ENCODE data around the gene RMC1.

The RMC1 gene

GRCh38 chr18:23503038-23503962, at the start of gene RMC1:
TSS of gene RMC1 (plus strand) at chr18:23503511. CDS start at chr18:23503619, 108 bp downstream.
- H3K36me3 ChIP-seq (ENCODE audit: control insufficient read depth in 5 of 5, insufficient read depth in 5 of 5, low read length in 5 of 5): peaks cover 3 to 12% (median 6%) of the 10 kb centered on the region in 5 donors
- H3K9ac ChIP-seq (ENCODE audit: low read length in 5 of 5): peak within 1 kb of the TSS; percentile 88 to 92 (median 91)
- peak within 1 kb of the TSS; percentile 90 for H3K27ac ChIP-seq (ENCODE audit: low read depth, low read length)
- no peaks in the 10 kb centered on the region for H3K27me3 ChIP-seq (ENCODE audit: control insufficient read depth in 5 of 5, insufficient read depth in 4 of 5, low read length in 5 of 5)
- peak within 1 kb of the TSS; percentile 86 to 93 (median 88) for H3K4me3 ChIP-seq (ENCODE audit: low read depth in 1 of 5, low read length in 5 of 5)
- H3K4me1 ChIP-seq (ENCODE audit: control insufficient read depth in 5 of 5, insufficient read depth in 5 of 5, low read length in 5 of 5): peaks cover 3 to 39% (median 32%) of the 10 kb centered on the region in 5 donors
- no peaks in the 10 kb centered on the region for H3K9me3 ChIP-seq (ENCODE audit: control insufficient read depth in 5 of 5, low read length in 5 of 5)

- Histone ChIP-seq H3K27me3 (ENCODE audit: control insufficient read depth in 5 of 5, insufficient read depth in 4 of 5, low read length in 5 of 5) (no peaks in the 10 kb centered on the region), H3K4me3 (ENCODE audit: low read depth in 1 of 5, low read length in 5 of 5) (peak overlapping the region; percentile 92 to 100 (median 98)), H3K9ac (ENCODE audit: low read length in 5 of 5) (peak overlapping the region; percentile 91 to 98 (median 96)), H3K9me3 (ENCODE audit: control insufficient read depth in 5 of 5, low read length in 5 of 5) (no peaks in the 10 kb centered on the region), H3K27ac (ENCODE audit: low read depth, low read length) (peak overlapping the region; percentile 97), H3K4me1 (ENCODE audit: control insufficient read depth in 5 of 5, insufficient read depth in 5 of 5, low read length in 5 of 5) (peaks cover 6 to 47% (median 36%) of the 10 kb centered on the region in 5 donors), H3K36me3 (ENCODE audit: control insufficient read depth in 5 of 5, insufficient read depth in 5 of 5, low read length in 5 of 5) (no peaks in the 10 kb centered on the region)
Observed at GRCh38 chr18:23453680-23454058, 49.6 kb upstream of the RMC1 start.

GRCh38 chr18:23456835-23457234, 46.5 kb upstream of the RMC1 start:
- peaks cover 6 to 67% (median 58%) of the 10 kb centered on the region in 5 donors for H3K4me1 ChIP-seq (ENCODE audit: control insufficient read depth in 5 of 5, insufficient read depth in 5 of 5, low read length in 5 of 5)
- H3K27me3 ChIP-seq (ENCODE audit: control insufficient read depth in 5 of 5, insufficient read depth in 4 of 5, low read length in 5 of 5): no peaks in the 10 kb centered on the region
- no peak overlapping the region for H3K4me3 ChIP-seq (ENCODE audit: low read depth in 1 of 5, low read length in 5 of 5)
- H3K36me3 ChIP-seq (ENCODE audit: control insufficient read depth in 5 of 5, insufficient read depth in 5 of 5, low read length in 5 of 5): no peaks in the 10 kb centered on the region
- no peak overlapping the region for H3K9ac ChIP-seq (ENCODE audit: low read length in 5 of 5)
- H3K27ac ChIP-seq (ENCODE audit: low read depth, low read length): no peak overlapping the region
- no peaks in the 10 kb centered on the region for H3K9me3 ChIP-seq (ENCODE audit: control insufficient read depth in 5 of 5, low read length in 5 of 5)

GRCh38 chr18:23458830-23459529, 44.3 kb upstream of the RMC1 start:
- peak overlapping the region in 1 of 5 donors; percentile 4 for H3K9ac ChIP-seq (ENCODE audit: low read length in 5 of 5)
- H3K4me1 ChIP-seq (ENCODE audit: control insufficient read depth in 5 of 5, insufficient read depth in 5 of 5, low read length in 5 of 5): peaks cover 6 to 63% (median 46%) of the 10 kb centered on the region in 5 donors
- no peaks in the 10 kb centered on the region for H3K9me3 ChIP-seq (ENCODE audit: control insufficient read depth in 5 of 5, low read length in 5 of 5)
- no peaks in the 10 kb centered on the region for H3K27me3 ChIP-seq (ENCODE audit: control insufficient read depth in 5 of 5, insufficient read depth in 4 of 5, low read length in 5 of 5)
- H3K27ac ChIP-seq (ENCODE audit: low read depth, low read length): no peak overlapping the region
- no peak overlapping the region for H3K4me3 ChIP-seq (ENCODE audit: low read depth in 1 of 5, low read length in 5 of 5)
- H3K36me3 ChIP-seq (ENCODE audit: control insufficient read depth in 5 of 5, insufficient read depth in 5 of 5, low read length in 5 of 5): peaks cover 7 to 18% (median 14%) of the 10 kb centered on the region in 5 donors

- H3K4me3 ChIP-seq (ENCODE audit: low read depth in 1 of 5, low read length in 5 of 5): no peak overlapping the region
- H3K36me3 ChIP-seq (ENCODE audit: control insufficient read depth in 5 of 5, insufficient read depth in 5 of 5, low read length in 5 of 5): peaks cover 13 to 23% (median 20%) of the 10 kb centered on the region in 5 donors
- H3K27me3 ChIP-seq (ENCODE audit: control insufficient read depth in 5 of 5, insufficient read depth in 4 of 5, low read length in 5 of 5): no peaks in the 10 kb centered on the region
- no peaks in the 10 kb centered on the region for H3K9me3 ChIP-seq (ENCODE audit: control insufficient read depth in 5 of 5, low read length in 5 of 5)
- H3K27ac ChIP-seq (ENCODE audit: low read depth, low read length): no peak overlapping the region
- H3K9ac ChIP-seq (ENCODE audit: low read length in 5 of 5): no peak overlapping the region
- H3K4me1 ChIP-seq (ENCODE audit: control insufficient read depth in 5 of 5, insufficient read depth in 5 of 5, low read length in 5 of 5): peaks cover 3 to 57% (median 41%) of the 10 kb centered on the region in 5 donors
Observed at GRCh38 chr18:23459530-23459921, 43.8 kb upstream of the RMC1 start.

- Histone ChIP-seq H3K4me1 (ENCODE audit: control insufficient read depth in 5 of 5, insufficient read depth in 5 of 5, low read length in 5 of 5) (peaks cover 1 to 51% (median 38%) of the 10 kb centered on the region in 5 donors), H3K36me3 (ENCODE audit: control insufficient read depth in 5 of 5, insufficient read depth in 5 of 5, low read length in 5 of 5) (peaks cover 19 to 33% (median 27%) of the 10 kb centered on the region in 5 donors), H3K27ac (ENCODE audit: low read depth, low read length) (peak overlapping the region; percentile 13), H3K4me3 (ENCODE audit: low read depth in 1 of 5, low read length in 5 of 5) (no peak overlapping the region), H3K9ac (ENCODE audit: low read length in 5 of 5) (peak overlapping the region in 1 of 5 donors; percentile 16), H3K9me3 (ENCODE audit: control insufficient read depth in 5 of 5, low read length in 5 of 5) (no peaks in the 10 kb centered on the region), H3K27me3 (ENCODE audit: control insufficient read depth in 5 of 5, insufficient read depth in 4 of 5, low read length in 5 of 5) (no peaks in the 10 kb centered on the region)
Observed at GRCh38 chr18:23460285-23461273, 42.7 kb upstream of the RMC1 start.

GRCh38 chr18:23462876-23463275, 40.4 kb upstream of the RMC1 start:
- no peaks in the 10 kb centered on the region for H3K27me3 ChIP-seq (ENCODE audit: control insufficient read depth in 5 of 5, insufficient read depth in 4 of 5, low read length in 5 of 5)
- peaks cover 0 to 40% (median 27%) of the 10 kb centered on the region in 5 donors for H3K4me1 ChIP-seq (ENCODE audit: control insufficient read depth in 5 of 5, insufficient read depth in 5 of 5, low read length in 5 of 5)
- no peaks in the 10 kb centered on the region for H3K9me3 ChIP-seq (ENCODE audit: control insufficient read depth in 5 of 5, low read length in 5 of 5)
- H3K36me3 ChIP-seq (ENCODE audit: control insufficient read depth in 5 of 5, insufficient read depth in 5 of 5, low read length in 5 of 5): peaks cover 29 to 54% (median 44%) of the 10 kb centered on the region in 5 donors
- no peak overlapping the region for H3K4me3 ChIP-seq (ENCODE audit: low read depth in 1 of 5, low read length in 5 of 5)
- H3K9ac ChIP-seq (ENCODE audit: low read length in 5 of 5): no peak overlapping the region
- H3K27ac ChIP-seq (ENCODE audit: low read depth, low read length): no peak overlapping the region

GRCh38 chr18:23468753-23469459, 34.4 kb upstream of the RMC1 start:
- Histone ChIP-seq H3K4me1 (ENCODE audit: control insufficient read depth in 5 of 5, insufficient read depth in 5 of 5, low read length in 5 of 5) (no peaks in the 10 kb centered on the region), H3K9ac (ENCODE audit: low read length in 5 of 5) (no peak overlapping the region), H3K27ac (ENCODE audit: low read depth, low read length) (no peak overlapping the region), H3K27me3 (ENCODE audit: control insufficient read depth in 5 of 5, insufficient read depth in 4 of 5, low read length in 5 of 5) (no peaks in the 10 kb centered on the region), H3K4me3 (ENCODE audit: low read depth in 1 of 5, low read length in 5 of 5) (no peak overlapping the region), H3K36me3 (ENCODE audit: control insufficient read depth in 5 of 5, insufficient read depth in 5 of 5, low read length in 5 of 5) (peaks cover 45 to 94% (median 80%) of the 10 kb centered on the region in 5 donors), H3K9me3 (ENCODE audit: control insufficient read depth in 5 of 5, low read length in 5 of 5) (no peaks in the 10 kb centered on the region)

Data from subcutaneous abdominal adipose tissue (tissue), 5 donors.